Panc1 (cell line): Measurements from ENCODE around the gene RASL10A. TPM values are rescaled to one million over a fixed set of nuclear protein-coding genes. Genes with fewer than 3 reads are reported as not detected.
A peak's percentile ranks its signal among the peaks of the same experiment; 100 is the strongest.

ENCODE experiments used
- ATAC-seq: fragments of 200-7000 bp; cut with Tn5 transposase; 2 replicates; pipeline ENCODE4 v1.9.1; 2020; ENCODE audit warnings: mild to moderate bottlenecking, moderate library complexity
- BruUV-seq: library from RNA; stranded (reverse); fragments of 400-500 nt; replicated peaks from 2 replicates; lab custom pipeline; 2021; lab: Mats Ljungman, UMichigan
- CTCF ChIA-PET: fragments of 300-600 bp; sonication (Branson Sonifier 250); formaldehyde crosslinking; loops from one replicate; lab custom pipeline; 2022; ENCODE audit warnings: antibody characterized with exemption; lab: Charles Lee
- POLR2A ChIA-PET: fragments of 300-600 bp; sonication (Branson Sonifier 250); formaldehyde crosslinking; loops from one replicate; lab custom pipeline; 2022; ENCODE audit warnings: antibody characterized with exemption; lab: Charles Lee
- DNase-seq: peaks from one replicate; pipeline ENCODE4 v3.0.0-alpha.2; 2010; ENCODE audit warnings: low read depth, low spot score
- H3K27ac ChIP-seq: 2 replicates; pipeline ENCODE4 v1.5.1; 2011; ENCODE audit warnings: mild to moderate bottlenecking, low read length, inconsistent platforms
- H3K27me3 ChIP-seq: fragments of 200-500 bp; sonication (Bioruptor generic); 2 replicates; pipeline ENCODE4 v1.6.0; 2014; ENCODE audit warnings: low read length, inconsistent platforms; ENCODE audit not compliant: control insufficient read depth, insufficient read depth
- H3K36me3 ChIP-seq: fragments of 200-500 bp; sonication (Bioruptor generic); 2 replicates; pipeline ENCODE4 v1.5.1; 2014; ENCODE audit warnings: inconsistent platforms, mild to moderate bottlenecking, low read length, moderate library complexity; ENCODE audit not compliant: control insufficient read depth, insufficient read depth
- H3K4me1 ChIP-seq: 2 replicates; pipeline ENCODE4 v1.5.1; 2011; ENCODE audit warnings: inconsistent platforms, mild to moderate bottlenecking, low read length, moderate library complexity; ENCODE audit not compliant: control insufficient read depth, insufficient read depth
- H3K4me3 ChIP-seq, 2 experiments: 2 replicates each; pipeline ENCODE4 v1.5.1; 2011 to 2012; ENCODE audit warnings: low read depth in 2 of 2, low read length in 2 of 2, mild to moderate bottlenecking in 2 of 2, inconsistent platforms in 1 of 2, moderate library complexity in 1 of 2
- H3K9me3 ChIP-seq: fragments of 200-500 bp; sonication (Bioruptor generic); 2 replicates; pipeline ENCODE4 v1.5.1; 2014; ENCODE audit warnings: low read depth, mild to moderate bottlenecking, inconsistent platforms, low read length, moderate library complexity; ENCODE audit not compliant: control insufficient read depth, insufficient read depth
- CTCF ChIP-seq: fragments of 450-650 bp; IDR thresholded peaks from 2 replicates; pipeline ENCODE4 v1.5.1; 2017; ENCODE audit warnings: mild to moderate bottlenecking
- POLR2AphosphoS5 ChIP-seq: IDR thresholded peaks from 2 replicates; pipeline ENCODE4 v1.6.1; 2012; ENCODE audit warnings: mild to moderate bottlenecking, low read depth, low read length, moderate library complexity
- REST ChIP-seq, 2 experiments: IDR thresholded peaks; 2 replicates each; pipeline ENCODE4 v1.6.1; 2011 to 2012; ENCODE audit warnings: low read depth in 2 of 2, control low read depth in 1 of 2, low read length in 1 of 2, mild to moderate bottlenecking in 1 of 2, moderate library complexity in 1 of 2; ENCODE audit not compliant: insufficient read depth in 1 of 2
- SIN3A ChIP-seq: IDR thresholded peaks from 2 replicates; pipeline ENCODE4 v1.6.1; 2012; ENCODE audit warnings: low read depth, mild to moderate bottlenecking, low read length, moderate library complexity, borderline replicate concordance; ENCODE audit not compliant: insufficient read depth
- TCF7L2 ChIP-seq: IDR thresholded peaks from 2 replicates; pipeline ENCODE4 v1.6.1; 2011; ENCODE audit warnings: mild to moderate bottlenecking, low read depth, low read length, inconsistent platforms
- in situ Hi-C: cut with HindIII; loops from 2 replicates; pipeline ENCODE4 v1.10.0; 2016; ENCODE audit warnings: low sequenced_read_pairs, low pct_unique_long_range_greater_than_20kb
- intact Hi-C: fragments of 100-400 bp; cut with micrococcal nuclease; formaldehyde crosslinking; loops from one replicate; pipeline ENCODE4 v1.10.0; 2022; ENCODE audit not compliant: unreplicated experiment
- total RNA-seq: library from RNA; stranded (reverse); gene quantifications from one replicate; pipeline ENCODE4 v1.2.1, GENCODE V29; 2021; ENCODE audit not compliant: unreplicated experiment

The RASL10A gene
- total RNA-seq, 1 experiment from 2014 or later = 2.6 TPM

- Histone ChIP-seq H3K36me3 (no peaks in the 10 kb centered on the region; the same call in 1 of the 2 replicates), H3K27me3 (no peaks in the 10 kb centered on the region), H3K9me3 (no peaks in the 10 kb centered on the region), H3K27ac (no peak overlapping the region), H3K4me1 (peaks cover 20% of the 10 kb centered on the region), H3K4me3 (no peak overlapping the region)
- intact Hi-C loops = no loop called here
- in situ Hi-C loops = no loop called here
- ChIA-PET POLR2A (no interaction called here), CTCF (no interaction called here)
- no peak for TF ChIP-seq CTCF
- TF ChIP-seq POLR2AphosphoS5 = no peak
- TF ChIP-seq REST (IDR thresholded peaks at IDR 0.05; ENCODE audit: insufficient read depth in 1 of 2, low read depth in 2 of 2, low read length in 1 of 2) = no peak
- no peak for TF ChIP-seq TCF7L2
- TF ChIP-seq SIN3A = no peak
- no peak for DNase-seq
- ATAC-seq = no peak
- BruUV-seq = TSS peak; percentile 73
These were observed 3.0 kb downstream of the RASL10A start for GRCh38 chr22:29312218-29313125.

- Histone ChIP-seq H3K36me3 (no peaks in the 10 kb centered on the region; the same call in 1 of the 2 replicates), H3K27me3 (no peaks in the 10 kb centered on the region), H3K4me3 (no peak overlapping the region), H3K4me1 (peaks cover 20% of the 10 kb centered on the region), H3K27ac (no peak overlapping the region), H3K9me3 (no peaks in the 10 kb centered on the region)
- intact Hi-C loops (no loop called here), in situ Hi-C loops (no loop called here)
- no TSS peak for BruUV-seq
- TF ChIP-seq TCF7L2 = no peak
- TF ChIP-seq REST (IDR thresholded peaks at IDR 0.05; ENCODE audit: insufficient read depth in 1 of 2, low read depth in 2 of 2, low read length in 1 of 2) = no peak
- TF ChIP-seq SIN3A = no peak
- TF ChIP-seq POLR2AphosphoS5 = no peak
- TF ChIP-seq CTCF = no peak
- no peak for DNase-seq
- ATAC-seq = no peak
- CTCF ChIA-PET = no interaction called here
- POLR2A ChIA-PET = no interaction called here
These were observed 3.9 kb downstream of the RASL10A start for GRCh38 chr22:29311464-29312217.
